IMR-90 (cell line): ENCODE measurements around the gene HTN3. TPM values are rescaled to one million over a fixed set of nuclear protein-coding genes. Genes with fewer than 3 reads are reported as not detected.

Source experiments
- ATAC-seq: fragments of 200-7000 bp; cut with Tn5 transposase; 2 replicates; pipeline ENCODE4 v1.9.1; 2020; ENCODE audit warnings: low read depth, mild to moderate bottlenecking, moderate library complexity
- BruUV-seq: library from RNA; stranded (reverse); fragments of 400-500 nt; replicated peaks from 2 replicates; lab custom pipeline; 2021; lab: Mats Ljungman, UMichigan
- CTCF ChIA-PET: fragments of 300-600 bp; formaldehyde crosslinking; extraction: SDS; loops from one replicate; lab custom pipeline; 2021; ENCODE audit warnings: antibody characterized with exemption; lab: Yijun Ruan, JAX
- POLR2A ChIA-PET: fragments of 300-600 bp; sonication (Branson Sonifier 250); formaldehyde crosslinking; loops from one replicate; lab custom pipeline; 2022; ENCODE audit warnings: antibody characterized with exemption; ENCODE audit not compliant: unreplicated experiment; lab: Charles Lee
- DNase-seq: peaks from one replicate; pipeline ENCODE4 v3.0.0; 2013
- H2AFZ ChIP-seq: replicated peaks from 2 replicates; pipeline ENCODE3; 2013; ENCODE audit warnings: low read length, mild to moderate bottlenecking; ENCODE audit not compliant: poor library complexity
- H2AK5ac ChIP-seq: 2 replicates; pipeline ENCODE4 v1.6.1; 2013; ENCODE audit warnings: low read depth, low read length, inconsistent platforms
- H2AK9ac ChIP-seq: replicated peaks from 2 replicates; pipeline ENCODE3; 2013; ENCODE audit warnings: mild to moderate bottlenecking, low read depth, low read length, moderate library complexity; ENCODE audit not compliant: poor library complexity
- H2BK120ac ChIP-seq: 2 replicates; pipeline ENCODE4 v1.6.1; 2013; ENCODE audit warnings: low read depth, low read length, inconsistent platforms
- H2BK15ac ChIP-seq: 3 replicates; pipeline ENCODE4 v1.6.1; 2013; ENCODE audit warnings: low read depth, low read length, inconsistent platforms
- H2BK20ac ChIP-seq: 2 replicates; pipeline ENCODE4 v1.6.1; 2013; ENCODE audit warnings: low read depth, mild to moderate bottlenecking, inconsistent platforms, low read length, moderate library complexity
- H2BK5ac ChIP-seq: 2 replicates; pipeline ENCODE4 v1.6.1; 2013; ENCODE audit warnings: mild to moderate bottlenecking, low read depth, low read length, inconsistent platforms; ENCODE audit not compliant: poor library complexity, severe bottlenecking
- H3K14ac ChIP-seq: replicated peaks from 2 replicates; pipeline ENCODE4 v1.6.1; 2013; ENCODE audit warnings: low read depth, low read length, inconsistent platforms
- H3K18ac ChIP-seq: 2 replicates; pipeline ENCODE4 v1.6.1; 2013; ENCODE audit warnings: low read depth, low read length, control low read depth
- H3K23ac ChIP-seq: 2 replicates; pipeline ENCODE4 v1.6.1; 2013; ENCODE audit warnings: low read depth, low read length, inconsistent platforms
- H3K27ac ChIP-seq: 2 replicates; pipeline ENCODE4 v1.5.1; 2013; ENCODE audit warnings: mild to moderate bottlenecking, control low read depth, low read length; ENCODE audit not compliant: insufficient read depth
- H3K27me3 ChIP-seq: 2 replicates; pipeline ENCODE4 v1.6.1; 2013; ENCODE audit warnings: low read length; ENCODE audit not compliant: control insufficient read depth, insufficient read depth
- H3K36me3 ChIP-seq: 2 replicates; pipeline ENCODE4 v1.6.1; 2013; ENCODE audit warnings: low read length, mixed read lengths; ENCODE audit not compliant: control insufficient read depth, insufficient read depth
- H3K4ac ChIP-seq: 2 replicates; pipeline ENCODE4 v1.6.1; 2013; ENCODE audit warnings: low read depth, low read length, inconsistent platforms
- H3K4me1 ChIP-seq: 2 replicates; pipeline ENCODE4 v1.6.1; 2013; ENCODE audit warnings: low read length, mixed read lengths; ENCODE audit not compliant: control insufficient read depth, insufficient read depth
- H3K4me2 ChIP-seq: 2 replicates; pipeline ENCODE4 v1.6.1; 2013; ENCODE audit warnings: low read depth, mild to moderate bottlenecking, control low read depth, low read length, moderate library complexity
- H3K4me3 ChIP-seq: 2 replicates; pipeline ENCODE4 v1.5.1; 2013; ENCODE audit warnings: low read depth, mild to moderate bottlenecking, control low read depth, low read length, moderate library complexity; ENCODE audit not compliant: insufficient read depth
- H3K56ac ChIP-seq: 2 replicates; pipeline ENCODE4 v1.6.1; 2013; ENCODE audit warnings: low read length, inconsistent platforms; ENCODE audit not compliant: insufficient read depth; ENCODE audit errors: extremely low read depth
- H3K79me1 ChIP-seq, 2 experiments: 2 replicates each; pipeline ENCODE4 v1.6.1; 2013; ENCODE audit warnings: low read length in 2 of 2, inconsistent platforms in 1 of 2, low read depth in 1 of 2
- H3K9ac ChIP-seq: 2 replicates; pipeline ENCODE4 v1.6.1; 2013; ENCODE audit warnings: low read depth, low read length, control low read depth
- H3K9me1 ChIP-seq: 2 replicates; pipeline ENCODE4 v1.6.1; 2013; ENCODE audit warnings: low read length, inconsistent platforms; ENCODE audit not compliant: insufficient read depth
- H3K9me3 ChIP-seq: 2 replicates; pipeline ENCODE4 v1.6.1; 2013; ENCODE audit warnings: low read length; ENCODE audit not compliant: control insufficient read depth, insufficient read depth
- H4K20me1 ChIP-seq: 2 replicates; pipeline ENCODE4 v1.6.1; 2013; ENCODE audit warnings: low read length, inconsistent platforms; ENCODE audit not compliant: insufficient read depth
- H4K5ac ChIP-seq: 2 replicates; pipeline ENCODE4 v1.6.1; 2013; ENCODE audit warnings: mild to moderate bottlenecking, low read depth, low read length, control low read depth
- H4K8ac ChIP-seq, 2 experiments: 2 replicates each; pipeline ENCODE4 v1.6.1; 2013; ENCODE audit warnings: low read depth in 2 of 2, low read length in 2 of 2, control low read depth in 1 of 2, inconsistent platforms in 1 of 2
- H4K91ac ChIP-seq: 2 replicates; pipeline ENCODE4 v1.6.1; 2013; ENCODE audit warnings: low read depth, low read length, inconsistent platforms; ENCODE audit not compliant: insufficient read depth
- FOS ChIP-seq: fragments of 150-350 bp; IDR thresholded peaks from 2 replicates; pipeline ENCODE4 v1.6.1; 2016; ENCODE audit warnings: low read depth, low read length
- RAD21 ChIP-seq: IDR thresholded peaks from 2 replicates; pipeline ENCODE4 v1.6.1; 2012; ENCODE audit warnings: low read length, improper control_type of control experiment
- RFX5 ChIP-seq: IDR thresholded peaks from 2 replicates; pipeline ENCODE4 v1.8.0; 2012; ENCODE audit warnings: low read depth, mild to moderate bottlenecking, low read length, moderate library complexity
- WGBS, 2 experiments: methylation state at CpG; one replicate each; pipeline versions ENCODE4 v1.1.5 to v1.1.7; 2013; ENCODE audit warnings: missing lambda C conversion rate in 2 of 2; ENCODE audit not compliant: insufficient read length in 1 of 2; ENCODE audit errors: extremely low coverage in 2 of 2; 5-methylcytosine and 5-hydroxymethylcytosine counted together
- dilution Hi-C: fragments of 300-500 bp; cut with HindIII; formaldehyde crosslinking; loops from one replicate; pipeline ENCODE4 v1.14.3; 2018; ENCODE audit warnings: low sequenced_read_pairs; ENCODE audit not compliant: unreplicated experiment
- in situ Hi-C: fragments of 300-500 bp; cut with MboI; formaldehyde crosslinking; loops from 3 replicates; pipeline ENCODE4 v1.14.3; 2019; ENCODE audit warnings: low sequenced_read_pairs, inconsistent platforms, mixed read lengths
- intact Hi-C: fragments of 100-400 bp; cut with micrococcal nuclease; formaldehyde crosslinking; loops from 2 replicates; pipeline ENCODE4 v1.10.0; 2022
- polyA plus RNA-seq, 3 experiments: library from polyadenylated mRNA; depleted of rRNA; stranded (reverse); fragments of >200 nt; gene quantifications; 2 replicates each; pipeline ENCODE4 v1.2.3, GENCODE V29; 2012; ENCODE audit warnings: low replicate concordance in 1 of 3
- total RNA-seq: library from RNA; depleted of rRNA; stranded (reverse); fragments of >200 nt; gene quantifications from 2 replicates; pipeline ENCODE4 v1.2.3, GENCODE V29; 2012
- TF ChIP-seq, protein P1 (sequence below): fragments of 150-350 bp; IDR thresholded peaks from 2 replicates; pipeline ENCODE4 v1.6.1; 2016; ENCODE audit warnings: low read depth, mild to moderate bottlenecking, low read length, moderate library complexity, borderline replicate concordance
- TF ChIP-seq, protein P2 (sequence below): fragments of 150-350 bp; IDR thresholded peaks from 2 replicates; pipeline ENCODE4 v1.6.1; 2017; ENCODE audit warnings: mild to moderate bottlenecking, antibody characterized with exemption, low read length, low read depth
- TF ChIP-seq, protein P3 (sequence below): conservative IDR thresholded peaks from 2 replicates; pipeline ENCODE4 v1.5.1; 2012; ENCODE audit warnings: mild to moderate bottlenecking, low read depth, low read length, improper control_type of control experiment

HTN3 gene
- total and polyA plus RNA-seq, 2 of the 4 experiments (the other 2 are of a cell fraction) = not detected

DNA sequence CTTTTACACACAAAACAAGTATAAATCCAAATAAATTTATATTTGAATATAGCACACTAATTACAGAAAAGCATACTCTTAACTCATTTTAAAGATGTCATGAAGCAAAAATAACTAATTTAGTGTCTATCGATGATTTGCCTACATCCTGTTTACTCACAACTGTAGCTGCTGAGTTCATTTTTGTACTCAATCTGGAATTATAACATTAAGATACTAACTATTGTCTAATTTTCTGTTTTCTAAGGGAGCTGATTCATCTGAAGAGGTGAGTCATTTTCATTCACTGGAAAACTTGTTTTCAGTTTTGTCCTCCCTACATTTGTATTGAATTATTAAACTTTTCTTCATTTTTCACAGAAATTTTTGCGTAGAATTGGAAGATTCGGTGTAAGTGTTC, 28.8 kb upstream of the HTN3 start:
- H3K9me3 ChIP-seq = no peaks in the 10 kb centered on the region
- H2BK20ac ChIP-seq = no peak overlapping the region
- H3K4me1 ChIP-seq = no peaks in the 10 kb centered on the region
- intact Hi-C loops (no loop called here), dilution Hi-C loops (no loop called here), in situ Hi-C loops (no loop called here)
- H3K36me3 ChIP-seq = no peaks in the 10 kb centered on the region
- CTCF ChIA-PET = no interaction called here
- TF ChIP-seq, protein P1, sequence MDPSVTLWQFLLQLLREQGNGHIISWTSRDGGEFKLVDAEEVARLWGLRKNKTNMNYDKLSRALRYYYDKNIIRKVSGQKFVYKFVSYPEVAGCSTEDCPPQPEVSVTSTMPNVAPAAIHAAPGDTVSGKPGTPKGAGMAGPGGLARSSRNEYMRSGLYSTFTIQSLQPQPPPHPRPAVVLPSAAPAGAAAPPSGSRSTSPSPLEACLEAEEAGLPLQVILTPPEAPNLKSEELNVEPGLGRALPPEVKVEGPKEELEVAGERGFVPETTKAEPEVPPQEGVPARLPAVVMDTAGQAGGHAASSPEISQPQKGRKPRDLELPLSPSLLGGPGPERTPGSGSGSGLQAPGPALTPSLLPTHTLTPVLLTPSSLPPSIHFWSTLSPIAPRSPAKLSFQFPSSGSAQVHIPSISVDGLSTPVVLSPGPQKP = no peak
- TF ChIP-seq, protein P2, sequence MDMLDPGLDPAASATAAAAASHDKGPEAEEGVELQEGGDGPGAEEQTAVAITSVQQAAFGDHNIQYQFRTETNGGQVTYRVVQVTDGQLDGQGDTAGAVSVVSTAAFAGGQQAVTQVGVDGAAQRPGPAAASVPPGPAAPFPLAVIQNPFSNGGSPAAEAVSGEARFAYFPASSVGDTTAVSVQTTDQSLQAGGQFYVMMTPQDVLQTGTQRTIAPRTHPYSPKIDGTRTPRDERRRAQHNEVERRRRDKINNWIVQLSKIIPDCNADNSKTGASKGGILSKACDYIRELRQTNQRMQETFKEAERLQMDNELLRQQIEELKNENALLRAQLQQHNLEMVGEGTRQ = no peak
- TF ChIP-seq RFX5 (no peak), FOS (no peak), RAD21 (no peak)
- TF ChIP-seq, protein P3, sequence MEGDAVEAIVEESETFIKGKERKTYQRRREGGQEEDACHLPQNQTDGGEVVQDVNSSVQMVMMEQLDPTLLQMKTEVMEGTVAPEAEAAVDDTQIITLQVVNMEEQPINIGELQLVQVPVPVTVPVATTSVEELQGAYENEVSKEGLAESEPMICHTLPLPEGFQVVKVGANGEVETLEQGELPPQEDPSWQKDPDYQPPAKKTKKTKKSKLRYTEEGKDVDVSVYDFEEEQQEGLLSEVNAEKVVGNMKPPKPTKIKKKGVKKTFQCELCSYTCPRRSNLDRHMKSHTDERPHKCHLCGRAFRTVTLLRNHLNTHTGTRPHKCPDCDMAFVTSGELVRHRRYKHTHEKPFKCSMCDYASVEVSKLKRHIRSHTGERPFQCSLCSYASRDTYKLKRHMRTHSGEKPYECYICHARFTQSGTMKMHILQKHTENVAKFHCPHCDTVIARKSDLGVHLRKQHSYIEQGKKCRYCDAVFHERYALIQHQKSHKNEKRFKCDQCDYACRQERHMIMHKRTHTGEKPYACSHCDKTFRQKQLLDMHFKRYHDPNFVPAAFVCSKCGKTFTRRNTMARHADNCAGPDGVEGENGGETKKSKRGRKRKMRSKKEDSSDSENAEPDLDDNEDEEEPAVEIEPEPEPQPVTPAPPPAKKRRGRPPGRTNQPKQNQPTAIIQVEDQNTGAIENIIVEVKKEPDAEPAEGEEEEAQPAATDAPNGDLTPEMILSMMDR = no peak
- H3K4me2 ChIP-seq = no peak overlapping the region
- no peak overlapping the region for H4K91ac ChIP-seq
- DNase-seq (no peak), ATAC-seq (no peak)
- no peak overlapping the region for H2AK5ac ChIP-seq
- H3K56ac ChIP-seq = no peak overlapping the region
- H2BK15ac ChIP-seq = no peak overlapping the region
- H3K27ac ChIP-seq = no peak overlapping the region
- H3K4me3 ChIP-seq = no peak overlapping the region
- no peak overlapping the region for H2BK5ac ChIP-seq
- H3K9me1 ChIP-seq = no peaks in the 10 kb centered on the region
- H2BK120ac ChIP-seq = no peak overlapping the region
- WGBS, 2 experiments = no CpG with 5 or more reads among the region's 3 CpGs
- H3K18ac ChIP-seq = no peak overlapping the region
- no peaks in the 10 kb centered on the region for H3K27me3 ChIP-seq
- no peak overlapping the region for H3K14ac ChIP-seq
- H3K79me1 ChIP-seq = no peaks in the 10 kb centered on the region
- no peak overlapping the region for H3K4ac ChIP-seq
- H2AFZ ChIP-seq = no peak overlapping the region
- no peak overlapping the region for H4K8ac ChIP-seq
- H4K5ac ChIP-seq = no peak overlapping the region
- H4K20me1 ChIP-seq = no peaks in the 10 kb centered on the region
- no peak overlapping the region for H3K9ac ChIP-seq
- no peak overlapping the region for H3K23ac ChIP-seq
- POLR2A ChIA-PET = no interaction called here
- no TSS peak for BruUV-seq
- no peak overlapping the region for H2AK9ac ChIP-seq
